Activated B cell treated with CpG ODN at 0.5 μM for 24 hours (primary cell): ENCODE data around the gene G6PD. TPM values are rescaled to one million over a fixed set of nuclear protein-coding genes. Genes with fewer than 3 reads are reported as not detected.

ENCODE experiments used
- ATAC-seq: fragments of 200-7000 bp; cut with Tn5 transposase; one replicate; pipeline ENCODE4 v1.10.0; 2021; ENCODE audit warnings: low read depth, mild to moderate bottlenecking, moderate library complexity
- CTCF ChIA-PET: fragments of 350-600 bp; sonication (Branson Sonifier 250); formaldehyde crosslinking; loops from one replicate; lab custom pipeline; 2021; ENCODE audit warnings: antibody characterized with exemption; lab: Charles Lee
- POLR2A ChIA-PET: fragments of 350-600 bp; sonication (Branson Sonifier 250); formaldehyde crosslinking; loops from one replicate; lab custom pipeline; 2021; ENCODE audit warnings: antibody characterized with exemption; lab: Charles Lee
- DNase-seq: peaks from one replicate; pipeline ENCODE4 v3.0.0; 2022
- H3K27ac Mint-ChIP-seq: one replicate; pipeline ENCODE4 v1.8.0; 2020; ENCODE audit warnings: mixed read lengths
- H3K27me3 Mint-ChIP-seq: one replicate; pipeline ENCODE4 v1.8.0; 2021; ENCODE audit warnings: mixed read lengths
- H3K36me3 Mint-ChIP-seq: one replicate; pipeline ENCODE4 v1.8.0; 2021; ENCODE audit warnings: low read depth, mixed read lengths
- H3K4me1 Mint-ChIP-seq: one replicate; pipeline ENCODE4 v1.8.0; 2021; ENCODE audit warnings: mixed read lengths
- H3K4me3 Mint-ChIP-seq: one replicate; pipeline ENCODE4 v1.8.0; 2020; ENCODE audit warnings: mild to moderate bottlenecking, mixed read lengths
- H3K9me3 Mint-ChIP-seq: one replicate; pipeline ENCODE4 v1.8.0; 2020; ENCODE audit warnings: mixed read lengths
- CTCF ChIP-seq: fragments of 200-600 bp; IDR thresholded peaks from one replicate; pipeline ENCODE4 v1.8.0; 2022; ENCODE audit warnings: antibody characterized with exemption, mild to moderate bottlenecking
- intact Hi-C: fragments of 100-400 bp; cut with micrococcal nuclease; formaldehyde crosslinking; loops from one replicate; pipeline ENCODE4 v1.15.1; 2024
- total RNA-seq: library from RNA; stranded (reverse); gene quantifications from 2 replicates; pipeline ENCODE4 v1.2.3, GENCODE V29; 2022

The G6PD gene
- total RNA-seq, 1 donor from 2014 or later = 84.6 TPM

GRCh38 chrX:154519389-154519788 is 27.3 kb downstream of the G6PD start:
- ATAC-seq = no peak
- no peak for TF ChIP-seq CTCF
- Mint-ChIP-seq H3K9me3 (no peaks in the 10 kb centered on the region), H3K4me1 (peaks cover 12% of the 10 kb centered on the region), H3K4me3 (no peak overlapping the region), H3K36me3 (peaks cover 2% of the 10 kb centered on the region), H3K27me3 (no peaks in the 10 kb centered on the region), H3K27ac (no peak overlapping the region)
- intact Hi-C loops = loop anchor here (5.0 to 10.0 kb wide), 3 partner anchors 65 to 422 kb away; partner anchors contain the start of genes EMD, FLNA, MECP2 and PLXNA3
- ChIA-PET POLR2A (no interaction called here), CTCF (no interaction called here)
- DNase-seq = no peak

GRCh38 chrX:154517101-154517781 is 29.4 kb downstream of the G6PD start:
- Mint-ChIP-seq H3K27me3 (no peaks in the 10 kb centered on the region), H3K4me1 (peaks cover 16% of the 10 kb centered on the region), H3K36me3 (peaks cover 3% of the 10 kb centered on the region), H3K4me3 (no peak overlapping the region), H3K9me3 (no peaks in the 10 kb centered on the region), H3K27ac (no peak overlapping the region)
- TF ChIP-seq CTCF = no peak
- ATAC-seq (no peak), DNase-seq (no peak)
- ChIA-PET POLR2A (interaction anchor here (0.9 to 4.8 kb wide), 6 partner anchors 10 to 120 kb away, joined by 4 to 34 read pairs (median 6); partner anchors contain the start of genes PLXNA3, SLC10A3 and TAFAZZIN), CTCF (interaction anchor here (1.1 kb wide), 1 partner anchor 27 kb away, joined by 3 read pairs; the partner anchor contains the start of gene SLC10A3)
- intact Hi-C loops = loop anchor here (2.0 to 10.0 kb wide), 4 partner anchors 38 to 420 kb away; partner anchors contain the start of genes EMD, FLNA, LAGE3 and MECP2

GRCh38 chrX:154516656-154517100 is 30.0 kb downstream of the G6PD start:
- DNase-seq = no peak
- intact Hi-C loops = loop anchor here (1.0 to 10.0 kb wide), 8 partner anchors 26 to 792 kb away; partner anchors contain the start of genes ABCD1, BCAP31, EMD and FLNA
- Mint-ChIP-seq H3K4me3 (peak overlapping the region; percentile 85), H3K27me3 (no peaks in the 10 kb centered on the region), H3K36me3 (peaks cover 3% of the 10 kb centered on the region), H3K27ac (peak overlapping the region; percentile 85), H3K4me1 (peaks cover 16% of the 10 kb centered on the region), H3K9me3 (no peaks in the 10 kb centered on the region)
- TF ChIP-seq CTCF = no peak
- ATAC-seq = no peak
- POLR2A ChIA-PET = interaction anchor here (0.5 to 4.8 kb wide), 10 partner anchors 11 to 119 kb away, joined by 3 to 34 read pairs (median 4); partner anchors contain the start of genes PLXNA3 and SLC10A3
- CTCF ChIA-PET = interaction anchor here (1.1 kb wide), 1 partner anchor 26 kb away, joined by 3 read pairs; the partner anchor contains the start of gene SLC10A3

- ATAC-seq = peak; percentile 97
- Mint-ChIP-seq H3K4me3 (peak within 1 kb of the TSS; percentile 85), H3K4me1 (peaks cover 18% of the 10 kb centered on the region), H3K9me3 (no peaks in the 10 kb centered on the region), H3K27me3 (no peaks in the 10 kb centered on the region), H3K27ac (peak within 1 kb of the TSS; percentile 85), H3K36me3 (peaks cover 4% of the 10 kb centered on the region)
- ChIA-PET POLR2A (interaction anchor here (0.5 to 4.8 kb wide), 9 partner anchors 11 to 117 kb away, joined by 3 to 34 read pairs (median 4); partner anchors contain the start of genes PLXNA3 and SLC10A3), CTCF (interaction anchor here (1.1 kb wide), 1 partner anchor 26 kb away, joined by 3 read pairs; the partner anchor contains the start of gene SLC10A3)
- TF ChIP-seq CTCF = no peak
- peak; percentile 87 for DNase-seq
- intact Hi-C loops = loop anchor here (1.0 to 10.0 kb wide), 8 partner anchors 26 to 792 kb away; partner anchors contain the start of genes ABCD1, BCAP31, EMD and FLNA
Measured at GRCh38 chrX:154515966-154516655, 30.5 kb downstream of the G6PD start, which contains the start of gene FAM3A. FAM3A (minus strand) TSS chrX:154516232; CDS start chrX:154515772, 460 bp downstream.
